ENCODE measurements around the gene MICAL3.
"Not testable (repeated sequence)": the region's sequence is repeated elsewhere in the genome, so short reads cannot be mapped to it uniquely, and the experiment has no call there.

The MICAL3 gene

GRCh38 chr22:18031695-18032454 lies 7.5 kb upstream of the MICAL3 start:
- peak in 1 of 2 experiments; percentile 73 for DNase-seq

GRCh38 chr22:18029686-18030267 lies 5.4 kb upstream of the MICAL3 start:
- DNase-seq = no peak

- DNase-seq = no peak
Measured at GRCh38 chr22:18028817-18029527, 4.6 kb upstream of the MICAL3 start.

DNA sequence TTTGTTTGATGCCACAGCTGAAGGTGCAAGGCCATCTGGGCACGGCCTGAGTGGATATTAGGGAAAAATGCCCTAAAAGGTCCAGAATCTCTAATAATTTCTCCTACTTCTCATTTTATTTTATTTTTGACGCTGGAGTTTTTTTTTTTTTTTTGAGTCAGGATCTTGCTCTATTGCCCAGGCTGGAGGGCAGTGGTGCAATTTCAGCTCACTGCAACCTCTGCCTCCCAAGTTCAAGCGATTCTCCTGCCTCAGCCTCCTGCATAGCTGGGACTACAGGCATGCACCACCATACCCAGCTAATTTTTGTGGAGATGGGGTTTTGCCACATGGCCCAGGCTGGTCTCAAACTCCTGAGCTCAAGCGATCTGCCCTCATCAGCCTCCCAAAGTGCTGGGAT lies 1.5 kb upstream of the MICAL3 start:
- not testable (repeated sequence) for DNase-seq

GRCh38 chr22:18024956-18025720 lies 777 bp upstream of the MICAL3 start:
- no peak for DNase-seq

DNA sequence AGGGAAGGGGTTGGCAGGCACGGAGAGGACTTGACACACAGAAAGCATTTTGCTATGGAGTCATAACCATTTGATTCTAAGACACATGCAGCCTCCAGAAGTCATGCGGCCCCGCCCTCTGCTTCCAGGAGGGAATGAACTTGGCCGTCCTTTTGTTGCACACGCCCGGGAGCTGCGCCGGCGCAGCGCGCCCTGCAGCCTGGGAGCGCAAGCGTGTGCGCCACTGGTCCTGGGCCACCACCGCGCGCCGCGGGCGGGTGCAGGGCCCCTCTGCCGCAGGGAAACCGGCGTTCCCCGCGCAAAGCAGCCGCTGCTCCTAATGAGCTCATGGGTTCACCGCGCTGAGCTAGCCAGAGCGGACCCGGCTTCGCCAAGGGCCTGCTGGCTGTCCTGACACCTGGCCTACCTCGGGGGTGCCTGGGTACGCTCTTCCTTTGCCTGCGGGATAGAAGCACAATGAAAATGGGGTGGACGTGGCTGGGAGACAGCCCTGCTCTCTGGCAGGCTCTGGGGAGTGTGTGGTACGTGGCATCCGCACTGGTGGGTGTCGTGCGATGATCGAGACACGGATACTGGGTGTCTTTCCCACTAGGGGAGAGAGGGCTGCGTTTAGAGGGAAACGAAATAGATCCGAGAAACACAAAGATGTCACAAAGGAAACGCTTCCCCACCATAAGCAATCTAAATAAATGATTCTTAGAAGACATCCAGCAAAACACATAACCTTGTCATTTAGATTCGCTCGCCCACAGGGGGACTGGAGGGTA lies 669 bp downstream of the MICAL3 start:
- DNase-seq = peak in 1 of 2 experiments; percentile 24

DNA sequence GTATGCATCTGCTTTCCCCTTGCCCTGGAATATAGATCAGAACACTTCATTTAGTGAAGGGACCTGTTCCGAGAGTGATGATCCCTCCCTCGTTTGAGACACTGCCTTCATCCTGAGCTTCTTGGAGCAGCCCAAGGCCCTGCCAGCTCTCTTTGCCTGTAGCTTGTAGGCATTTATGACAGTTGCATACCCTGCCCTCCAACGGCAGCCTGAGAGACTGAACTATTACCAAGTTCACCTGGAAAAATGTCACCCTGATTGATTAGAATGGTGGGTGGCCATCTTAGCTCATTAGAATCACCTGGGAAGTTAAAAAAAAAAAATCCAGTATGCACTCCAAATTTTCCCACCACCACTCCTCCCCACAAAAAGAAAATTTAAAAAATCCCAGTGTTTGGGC lies 1.5 kb downstream of the MICAL3 start:
- no peak for DNase-seq

DNA sequence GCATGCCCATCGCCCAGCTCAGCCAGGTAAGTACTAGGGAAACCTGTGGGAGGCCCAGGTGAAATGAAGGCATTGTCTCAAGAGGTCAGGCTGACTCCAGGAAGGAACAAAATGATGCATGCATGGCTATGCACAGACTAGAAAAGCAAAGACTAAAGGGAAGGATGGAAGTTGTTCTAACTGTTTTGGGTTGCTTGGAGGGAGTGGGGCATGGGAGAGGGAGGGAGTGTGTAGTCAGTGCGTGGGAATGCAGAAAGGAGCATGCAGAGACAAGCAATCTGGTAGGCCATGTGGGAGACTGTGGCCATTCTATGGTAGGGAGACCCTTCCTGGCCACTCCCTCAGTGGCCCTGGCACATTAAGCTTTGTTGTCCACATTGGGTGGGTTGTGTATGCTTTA lies 2.9 kb downstream of the MICAL3 start:
- no peak for DNase-seq

DNA sequence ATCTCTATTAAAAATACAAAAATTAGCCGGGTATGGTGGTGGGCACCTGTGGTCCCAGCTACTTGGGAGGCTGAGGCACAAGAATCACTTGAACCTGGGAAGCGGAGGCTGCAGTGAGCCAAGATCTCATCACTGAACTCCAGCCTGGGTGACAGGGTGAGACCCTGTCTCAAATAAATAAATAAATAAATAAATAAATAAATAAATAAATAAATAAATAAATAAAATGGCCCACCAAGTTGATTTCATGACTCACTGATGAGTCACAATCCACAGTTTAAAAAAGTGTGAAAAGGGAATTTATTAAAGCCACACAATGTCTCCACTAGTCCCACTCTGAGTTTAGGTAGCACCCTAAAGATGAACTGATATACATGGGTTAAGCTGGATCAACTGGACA lies 3.6 kb downstream of the MICAL3 start:
- not testable (repeated sequence) for DNase-seq

- DNase-seq = no peak
Measured at GRCh38 chr22:18013947-18014346, 10.4 kb downstream of the MICAL3 start.

DNA sequence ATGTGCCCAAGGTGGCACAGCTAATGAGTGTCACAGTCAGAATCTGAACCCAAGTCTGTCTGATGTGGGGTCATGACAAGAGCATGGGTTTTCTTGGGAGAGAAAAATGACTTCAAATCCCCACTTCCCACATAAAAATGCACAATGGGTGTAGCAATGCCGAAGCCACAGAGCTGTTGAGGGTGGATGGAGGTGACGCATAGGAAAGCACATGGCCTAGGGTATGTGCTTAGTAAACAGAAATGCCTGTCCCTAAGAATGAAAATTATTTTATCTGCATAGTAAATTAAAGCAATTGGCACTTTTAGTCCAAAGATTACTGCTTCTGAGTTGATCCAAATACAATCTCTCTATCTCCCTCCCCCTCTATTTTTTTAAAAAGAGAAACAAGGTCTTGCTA lies 10.9 kb downstream of the MICAL3 start:
- DNase-seq = no peak

DNA sequence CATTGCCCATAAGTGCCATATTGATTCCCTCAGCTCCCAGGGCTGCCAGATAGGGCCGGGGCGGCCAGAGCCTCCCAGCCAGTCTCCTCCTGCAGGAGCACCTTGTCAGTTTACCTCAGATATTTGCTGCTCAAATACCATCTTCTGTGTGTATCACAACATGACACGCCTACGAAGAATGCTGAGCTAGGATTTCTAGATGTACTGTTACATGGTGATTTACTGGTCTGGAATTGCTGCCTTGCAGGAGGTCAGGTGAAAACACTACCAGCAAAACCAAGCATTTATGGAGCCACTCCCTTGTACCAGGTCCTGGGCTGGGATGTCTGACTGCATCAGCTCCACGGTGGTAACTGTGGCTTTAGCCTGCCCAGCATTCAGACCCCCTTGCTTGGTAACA lies 11.8 kb downstream of the MICAL3 start:
- peak in 1 of 2 experiments; percentile 14 for DNase-seq

DNA sequence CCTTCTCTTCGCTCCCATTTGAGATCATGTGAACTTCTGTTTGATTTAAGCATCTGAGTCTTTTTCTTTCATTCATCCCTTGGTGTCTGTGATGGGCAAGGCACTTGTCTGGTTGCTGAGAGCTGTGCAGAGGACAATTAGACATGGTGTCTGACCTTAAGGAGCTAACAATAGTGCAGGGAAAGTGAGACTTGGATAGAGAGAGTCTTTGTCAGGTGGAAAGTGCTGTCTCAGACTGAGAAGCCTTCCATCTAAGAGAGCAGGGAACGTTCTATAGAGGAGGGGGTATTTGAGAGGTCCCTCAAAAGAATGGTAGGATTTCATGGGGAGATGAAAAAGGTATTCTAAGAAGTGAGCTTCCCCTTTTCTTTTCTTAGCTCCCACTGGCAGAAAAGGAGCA lies 14.1 kb downstream of the MICAL3 start:
- no peak for DNase-seq

- no peak for DNase-seq
Measured at GRCh38 chr22:18008136-18008535, 16.2 kb downstream of the MICAL3 start.

DNA sequence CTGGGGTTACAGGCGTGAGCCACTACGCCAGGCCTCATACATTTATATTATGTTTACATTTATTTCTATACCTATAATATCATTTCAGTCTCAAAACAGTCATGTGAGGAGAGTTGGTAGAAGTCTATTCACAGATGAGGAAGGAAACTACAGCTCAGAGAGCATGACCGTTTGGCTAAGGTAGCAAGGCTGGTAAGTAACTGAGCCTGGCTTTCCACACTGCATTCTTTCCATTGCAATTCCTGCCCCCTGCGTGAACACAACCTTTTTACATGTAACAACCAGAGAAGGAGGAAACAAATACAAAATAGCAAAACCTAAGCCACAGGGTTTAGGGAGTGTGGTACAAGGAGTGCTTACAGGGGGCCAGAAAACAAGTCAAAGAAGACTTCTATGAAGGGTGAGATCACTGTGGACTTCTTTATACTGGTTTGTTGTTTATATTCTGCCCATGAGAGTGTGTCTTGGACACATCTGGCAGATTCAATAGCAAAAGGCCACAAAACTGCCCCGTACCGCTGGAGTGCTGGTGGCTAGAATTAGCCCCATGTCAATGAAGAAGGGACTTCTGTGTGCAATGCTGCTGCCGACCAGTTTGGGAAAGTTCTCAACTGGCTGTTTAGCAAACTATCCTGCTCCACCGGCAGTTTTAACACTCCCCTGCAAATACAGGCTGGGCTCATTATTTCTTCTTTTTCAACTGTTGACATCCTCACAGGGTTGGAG lies 19.0 kb downstream of the MICAL3 start:
- DNase-seq = no peak

GRCh38 chr22:18001894-18002315 lies 22.5 kb downstream of the MICAL3 start:
- not testable (repeated sequence) for DNase-seq

- peak; percentile 38 to 77 for DNase-seq
Measured at GRCh38 chr22:18001040-18001893, 23.1 kb downstream of the MICAL3 start.

GRCh38 chr22:18000441-18001039 lies 23.8 kb downstream of the MICAL3 start:
- no peak for DNase-seq

DNA sequence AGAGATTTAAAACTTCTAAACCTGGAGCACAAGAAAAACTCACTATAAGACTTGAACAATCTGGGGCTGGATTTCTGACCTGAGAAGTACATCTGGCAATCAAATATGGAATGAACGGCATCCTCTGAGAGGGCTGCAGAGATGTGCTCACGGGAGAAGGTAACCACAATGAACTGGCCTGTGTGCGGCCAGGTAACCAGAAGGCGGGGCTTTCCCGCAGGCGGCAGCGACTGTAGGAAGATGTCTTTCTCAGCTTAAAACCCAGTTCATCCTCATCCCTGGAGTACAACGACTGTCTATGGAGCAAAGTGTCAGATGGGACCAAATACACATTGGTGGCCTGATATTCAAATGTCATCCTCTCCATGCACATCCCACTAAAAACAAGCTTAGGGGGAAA lies 24.5 kb downstream of the MICAL3 start:
- DNase-seq = no peak

DNA sequence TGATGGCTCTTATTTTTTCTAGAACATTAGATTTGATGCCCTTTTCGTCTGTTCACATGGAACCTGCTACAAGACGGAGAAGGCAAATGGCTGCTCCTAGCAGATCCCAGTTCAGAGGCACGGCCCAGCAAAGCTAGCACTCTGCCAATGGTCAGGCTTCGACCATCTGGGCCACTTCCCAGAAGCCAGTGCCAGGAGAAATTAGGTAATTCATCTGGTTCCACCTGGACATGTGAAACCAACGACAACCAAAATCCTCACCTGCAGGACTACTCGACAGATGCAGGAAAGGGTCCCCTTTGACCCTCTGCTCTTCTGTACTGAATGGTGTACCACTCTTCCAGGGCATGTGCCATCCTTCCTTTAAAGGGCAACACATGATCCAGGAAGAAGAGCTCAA lies 25.4 kb downstream of the MICAL3 start:
- no peak for DNase-seq

Data from SW 1271 (cell line).